Measurements from ENCODE around the gene OR10K2. TPM values are rescaled to one million over a fixed set of nuclear protein-coding genes. Genes with fewer than 3 reads are reported as not detected.

OR10K2 gene
- total RNA-seq, 1 donor from 2014 or later = not detected

DNA sequence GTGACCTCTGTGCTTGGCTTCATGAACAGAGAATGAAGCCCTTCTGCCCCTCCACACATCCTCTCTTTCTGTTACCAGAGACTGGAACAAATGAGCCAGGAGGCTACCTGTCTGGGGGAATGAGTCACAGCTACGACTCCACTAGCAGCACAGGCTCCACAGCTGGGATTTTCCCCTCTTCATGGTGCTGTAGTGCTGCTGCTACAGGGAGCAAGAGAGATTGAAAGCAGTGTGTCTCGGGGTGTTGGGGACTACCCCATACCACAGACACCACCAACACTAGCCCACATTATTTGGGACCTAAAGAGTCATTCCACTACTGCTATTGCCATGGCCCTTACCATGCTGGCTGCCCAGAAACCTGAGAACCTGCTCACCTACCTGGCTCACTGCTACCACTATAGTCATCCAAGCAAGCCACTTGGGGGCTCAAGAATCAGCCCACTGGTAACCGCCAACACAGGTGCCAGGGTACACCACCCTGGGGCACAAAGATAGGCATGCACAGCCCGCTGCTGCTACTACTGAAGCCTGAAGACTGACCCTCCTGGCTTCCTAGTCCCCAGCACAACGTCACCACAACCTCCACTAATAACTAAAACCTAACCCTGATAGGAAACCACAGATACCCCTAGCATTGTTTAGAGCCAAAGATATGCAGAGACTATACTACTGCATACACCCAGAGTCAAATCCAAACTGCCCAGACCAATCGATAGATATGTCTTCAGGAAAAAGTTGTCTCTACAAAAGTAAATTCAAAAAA is 54.7 kb downstream of the OR10K2 start:
- DNase-seq (ENCODE audit: low read depth, low spot score) = no peak

Other genes with a start within 250 kb of the OR10K2 start
- gene CD1D, start 245.3 kb downstream of the OR10K2 start, total RNA-seq = not detected in 2 replicates
- gene CD1A, start 171.8 kb downstream of the OR10K2 start, total RNA-seq = not detected in 2 replicates
- gene CD1C, start 136.3 kb downstream of the OR10K2 start, total RNA-seq = not detected in 2 replicates
- gene CD1B, start 94.7 kb downstream of the OR10K2 start, total RNA-seq = not detected in 2 replicates
- gene CD1E, start 72.3 kb downstream of the OR10K2 start, total RNA-seq = not detected in 2 replicates
- not detected in 2 replicates for gene OR10T2, start 26.8 kb downstream of the OR10K2 start, total RNA-seq
- not detected in 2 replicates for gene OR10K1, start 35.6 kb upstream of the OR10K2 start, total RNA-seq
- not detected in 2 replicates for gene OR10R2, start 46.0 kb upstream of the OR10K2 start, total RNA-seq
- not detected in 2 replicates for gene OR6Y1, start 128.2 kb upstream of the OR10K2 start, total RNA-seq
- gene OR6P1, start 144.3 kb upstream of the OR10K2 start, total RNA-seq = not detected in 2 replicates
- gene OR10X1, start 153.7 kb upstream of the OR10K2 start, total RNA-seq = not detected in 2 replicates
- gene OR10Z1, start 179.0 kb upstream of the OR10K2 start, total RNA-seq = not detected in 2 replicates